SW 1271 (cell line): ENCODE measurements around the gene NID2.

ENCODE experiments used
- DNase-seq, 2 experiments: peaks; one replicate each; lab custom pipeline; 2025; lab: John Stamatoyannopoulos, UW

Gene NID2

GRCh38 chr14:51959928-51960327, 108.9 kb downstream of the NID2 start:
- DNase-seq, result no peak

GRCh38 chr14:51957950-51958349, 110.9 kb downstream of the NID2 start:
- no peak for DNase-seq
